Neural progenitor cell (in vitro differentiated cells): Measurements from ENCODE around the gene CHMP1A. TPM values are rescaled to one million over a fixed set of nuclear protein-coding genes. Genes with fewer than 3 reads are reported as not detected.

Experiments used
- DNase-seq: peaks from one replicate; pipeline ENCODE4 v3.0.0-alpha.2; 2016; ENCODE audit warnings: low spot score
- H2AFZ ChIP-seq: fragments of 200-600 bp; sonication (generic); replicated peaks from 2 replicates; pipeline ENCODE4 v1.6.1; 2016; ENCODE audit warnings: antibody characterized with exemption
- H3F3A ChIP-seq: fragments of 200-600 bp; sonication (generic); 2 replicates; pipeline ENCODE4 v1.6.1; 2016; ENCODE audit warnings: antibody characterized with exemption, low read depth
- H3K27ac ChIP-seq: fragments of 200-600 bp; sonication (generic); 2 replicates; pipeline ENCODE4 v1.5.1; 2016; ENCODE audit warnings: mild to moderate bottlenecking
- H3K27me3 ChIP-seq: fragments of 200-600 bp; sonication (generic); 2 replicates; pipeline ENCODE4 v1.6.1; 2016; ENCODE audit warnings: mild to moderate bottlenecking, moderate library complexity
- H3K36me3 ChIP-seq: fragments of 200-600 bp; sonication (generic); 2 replicates; pipeline ENCODE4 v1.5.1; 2016
- H3K4me1 ChIP-seq: fragments of 200-600 bp; sonication (generic); 2 replicates; pipeline ENCODE4 v1.6.1; 2016; ENCODE audit warnings: mixed run types
- H3K4me2 ChIP-seq: fragments of 200-600 bp; sonication (generic); 2 replicates; pipeline ENCODE4 v1.6.1; 2016
- H3K4me3 ChIP-seq: fragments of 200-600 bp; sonication (generic); 2 replicates; pipeline ENCODE4 v1.5.1; 2016
- H3K79me2 ChIP-seq: fragments of 200-600 bp; sonication (generic); 2 replicates; pipeline ENCODE4 v1.6.1; 2016; ENCODE audit warnings: low read depth
- H3K9ac ChIP-seq: fragments of 200-600 bp; sonication (generic); 2 replicates; pipeline ENCODE4 v1.6.1; 2016
- H3K9me3 ChIP-seq: fragments of 200-600 bp; sonication (generic); 2 replicates; pipeline ENCODE4 v1.5.1; 2016; ENCODE audit warnings: low read depth
- H4K20me1 ChIP-seq: fragments of 200-600 bp; sonication (generic); 2 replicates; pipeline ENCODE4 v1.6.1; 2016; ENCODE audit warnings: low read depth
- H3K27ac Mint-ChIP-seq: 3 replicates; pipeline ENCODE4 v1.8.0; 2021; ENCODE audit warnings: mixed read lengths
- H3K27me3 Mint-ChIP-seq: 2 replicates; pipeline ENCODE4 v1.8.0; 2022; ENCODE audit warnings: low read depth, mild to moderate bottlenecking, inconsistent platforms, moderate library complexity, mixed read lengths; ENCODE audit not compliant: insufficient read depth
- H3K36me3 Mint-ChIP-seq: 3 replicates; pipeline ENCODE4 v1.8.0; 2021; ENCODE audit warnings: mixed read lengths
- H3K4me1 Mint-ChIP-seq: 3 replicates; pipeline ENCODE4 v1.8.0; 2021; ENCODE audit warnings: mixed read lengths
- H3K4me3 Mint-ChIP-seq: 3 replicates; pipeline ENCODE4 v1.8.0; 2021; ENCODE audit warnings: mild to moderate bottlenecking, moderate library complexity, mixed read lengths
- H3K9me3 Mint-ChIP-seq: 3 replicates; pipeline ENCODE4 v1.8.0; 2020; ENCODE audit warnings: mixed read lengths
- EZH2 ChIP-seq: fragments of 200-600 bp; sonication (generic); IDR thresholded peaks from 2 replicates; pipeline ENCODE4 v1.6.1; 2017; ENCODE audit warnings: antibody characterized with exemption, mild to moderate bottlenecking, moderate library complexity
- EZH2phosphoT487 ChIP-seq: fragments of 200-600 bp; sonication (generic); IDR thresholded peaks from 2 replicates; pipeline ENCODE4 v1.6.1; 2017; ENCODE audit warnings: antibody characterized with exemption
- total RNA-seq: library from RNA; depleted of rRNA; stranded (reverse); fragments of >200 nt; gene quantifications from 2 replicates; pipeline ENCODE4 v1.2.3, GENCODE V29; 2015; ENCODE audit warnings: low replicate concordance
- TF ChIP-seq, protein P1 (sequence below): fragments of 200-600 bp; sonication (generic); IDR thresholded peaks from 2 replicates; pipeline ENCODE4 v1.5.1; 2017; ENCODE audit warnings: antibody characterized with exemption, mild to moderate bottlenecking

The CHMP1A gene
- total RNA-seq, 1 donor from 2014 or later, result 34.6 TPM

- Histone ChIP-seq H3K4me1 (peaks cover 4% of the 10 kb centered on the region), H3F3A (peaks cover 13% of the 10 kb centered on the region), H2AFZ (no peak overlapping the region), H3K36me3 (no peaks in the 10 kb centered on the region), H3K4me2 (no peak overlapping the region), H3K27me3 (peaks cover 6% of the 10 kb centered on the region), H3K9ac (no peak overlapping the region), H3K9me3 (no peaks in the 10 kb centered on the region), H3K4me3 (no peak overlapping the region), H3K79me2 (no peaks in the 10 kb centered on the region), H3K27ac (no peak overlapping the region), H4K20me1 (peaks cover 4% of the 10 kb centered on the region)
- Mint-ChIP-seq H3K4me1 (peaks cover 28% of the 10 kb centered on the region), H3K27me3 (peaks cover 2% of the 10 kb centered on the region), H3K27ac (no peak overlapping the region), H3K4me3 (peak overlapping the region; percentile 38), H3K9me3 (no peaks in the 10 kb centered on the region), H3K36me3 (no peaks in the 10 kb centered on the region)
- DNase-seq, result no peak
- TF ChIP-seq, protein P1, sequence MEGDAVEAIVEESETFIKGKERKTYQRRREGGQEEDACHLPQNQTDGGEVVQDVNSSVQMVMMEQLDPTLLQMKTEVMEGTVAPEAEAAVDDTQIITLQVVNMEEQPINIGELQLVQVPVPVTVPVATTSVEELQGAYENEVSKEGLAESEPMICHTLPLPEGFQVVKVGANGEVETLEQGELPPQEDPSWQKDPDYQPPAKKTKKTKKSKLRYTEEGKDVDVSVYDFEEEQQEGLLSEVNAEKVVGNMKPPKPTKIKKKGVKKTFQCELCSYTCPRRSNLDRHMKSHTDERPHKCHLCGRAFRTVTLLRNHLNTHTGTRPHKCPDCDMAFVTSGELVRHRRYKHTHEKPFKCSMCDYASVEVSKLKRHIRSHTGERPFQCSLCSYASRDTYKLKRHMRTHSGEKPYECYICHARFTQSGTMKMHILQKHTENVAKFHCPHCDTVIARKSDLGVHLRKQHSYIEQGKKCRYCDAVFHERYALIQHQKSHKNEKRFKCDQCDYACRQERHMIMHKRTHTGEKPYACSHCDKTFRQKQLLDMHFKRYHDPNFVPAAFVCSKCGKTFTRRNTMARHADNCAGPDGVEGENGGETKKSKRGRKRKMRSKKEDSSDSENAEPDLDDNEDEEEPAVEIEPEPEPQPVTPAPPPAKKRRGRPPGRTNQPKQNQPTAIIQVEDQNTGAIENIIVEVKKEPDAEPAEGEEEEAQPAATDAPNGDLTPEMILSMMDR, result no peak
- TF ChIP-seq EZH2phosphoT487, result no peak
- no peak for TF ChIP-seq EZH2
Measured at GRCh38 chr16:89600427-89600826, 57.1 kb downstream of the CHMP1A start.

DNA sequence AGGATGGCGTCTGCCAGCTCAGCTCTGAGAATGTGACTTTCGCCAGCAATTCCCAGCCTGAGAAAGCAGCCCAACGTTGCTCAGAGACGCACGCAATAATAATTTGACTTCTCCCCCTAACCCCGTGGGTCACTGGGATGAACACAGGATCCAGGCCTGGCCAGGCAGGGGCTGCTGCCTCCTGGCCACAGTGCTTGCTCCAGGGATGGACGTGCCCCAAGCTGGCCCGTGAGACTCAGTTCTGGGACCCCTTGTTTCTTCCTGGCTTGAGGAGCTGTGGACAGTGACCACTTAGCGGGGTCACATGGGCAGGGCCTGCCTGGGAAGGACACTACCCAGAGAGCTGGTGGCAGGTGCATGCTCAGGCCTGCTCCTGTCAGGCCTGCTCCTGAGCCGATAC lies 57.6 kb downstream of the CHMP1A start:
- Histone ChIP-seq H3K27ac (no peak overlapping the region), H3K4me3 (no peak overlapping the region), H3K4me1 (peaks cover 4% of the 10 kb centered on the region), H3K4me2 (no peak overlapping the region), H3K9ac (no peak overlapping the region), H3K36me3 (no peaks in the 10 kb centered on the region), H2AFZ (no peak overlapping the region), H4K20me1 (peaks cover 4% of the 10 kb centered on the region), H3K79me2 (no peaks in the 10 kb centered on the region), H3K27me3 (peaks cover 6% of the 10 kb centered on the region), H3F3A (peaks cover 13% of the 10 kb centered on the region), H3K9me3 (no peaks in the 10 kb centered on the region)
- Mint-ChIP-seq H3K27ac (no peak overlapping the region), H3K27me3 (peaks cover 2% of the 10 kb centered on the region), H3K9me3 (no peaks in the 10 kb centered on the region), H3K36me3 (no peaks in the 10 kb centered on the region), H3K4me3 (no peak overlapping the region), H3K4me1 (peaks cover 28% of the 10 kb centered on the region)
- no peak for DNase-seq
- TF ChIP-seq EZH2 (no peak), EZH2phosphoT487 (no peak)
- TF ChIP-seq, protein P1, result no peak

DNA sequence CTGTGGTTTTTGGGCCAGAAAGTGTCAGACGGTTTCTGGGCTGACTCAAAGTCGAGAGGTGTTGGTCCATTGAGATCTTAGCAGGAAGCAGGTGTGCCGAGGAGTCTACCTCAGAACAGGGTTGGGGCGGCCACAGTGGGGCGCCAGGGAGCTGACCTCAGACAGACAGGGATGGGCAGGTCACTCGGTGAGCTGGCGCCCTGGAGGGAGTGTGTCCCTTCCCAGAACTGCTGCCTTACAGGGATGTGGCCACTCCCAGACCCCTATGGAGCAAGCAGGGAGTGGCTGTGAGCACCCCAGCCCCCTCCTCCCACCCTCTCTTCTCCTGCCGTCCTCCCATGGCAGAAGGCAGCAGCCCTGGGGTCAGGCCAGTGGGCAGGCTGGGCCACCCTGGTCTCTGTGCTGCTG lies 58.1 kb downstream of the CHMP1A start:
- peaks cover 4% of the 10 kb centered on the region for H3K4me1 ChIP-seq
- H3K79me2 ChIP-seq, result no peaks in the 10 kb centered on the region
- no peak for TF ChIP-seq EZH2
- TF ChIP-seq, protein P1, result peak; percentile 59
- TF ChIP-seq EZH2phosphoT487, result no peak
- peaks cover 13% of the 10 kb centered on the region for H3F3A ChIP-seq
- H3K36me3 Mint-ChIP-seq, result no peaks in the 10 kb centered on the region
- H3K4me3 Mint-ChIP-seq, result no peak overlapping the region
- peaks cover 4% of the 10 kb centered on the region for H4K20me1 ChIP-seq
- peaks cover 2% of the 10 kb centered on the region for H3K27me3 Mint-ChIP-seq
- peaks cover 28% of the 10 kb centered on the region for H3K4me1 Mint-ChIP-seq
- H3K36me3 ChIP-seq, result no peaks in the 10 kb centered on the region
- no peak overlapping the region for H3K9ac ChIP-seq
- no peak overlapping the region for H3K4me3 ChIP-seq
- peak; percentile 66 for DNase-seq
- H3K4me2 ChIP-seq, result no peak overlapping the region
- H2AFZ ChIP-seq, result no peak overlapping the region
- H3K9me3 ChIP-seq, result no peaks in the 10 kb centered on the region
- H3K27ac ChIP-seq, result no peak overlapping the region
- no peaks in the 10 kb centered on the region for H3K9me3 Mint-ChIP-seq
- H3K27ac Mint-ChIP-seq, result peak overlapping the region; percentile 42
- peaks cover 6% of the 10 kb centered on the region for H3K27me3 ChIP-seq
